ENCODE results near the gene COQ8B. TPM values are rescaled to one million over a fixed set of nuclear protein-coding genes. Genes with fewer than 3 reads are reported as not detected.

Gene COQ8B
- total RNA-seq, 4 donors from 2014 or later = 32.4 to 92.8 (median 41.9) TPM

- H3K4me1 ChIP-seq = no peaks in the 10 kb centered on the region
- DNase-seq = no peak
- no peak overlapping the region for H3K4me3 ChIP-seq
- H3K36me3 ChIP-seq = peaks cover 0 to 86% (median 0%) of the 10 kb centered on the region in 3 donors
- TF ChIP-seq POLR2A (IDR thresholded peaks at IDR 0.05) (no peak), CTCF (IDR thresholded peaks at IDR 0.05) (no peak)
- no peaks in the 10 kb centered on the region for H3K27me3 ChIP-seq
- H3K9me3 ChIP-seq = no peaks in the 10 kb centered on the region
- H3K27ac ChIP-seq = no peak overlapping the region
Measured at GRCh38 chr19:40671404-40671803, 45.3 kb downstream of the COQ8B start.

- H3K4me1 ChIP-seq = peaks cover 0 to under 1% (median 0%) of the 10 kb centered on the region in 4 donors
- no peaks in the 10 kb centered on the region for H3K9me3 ChIP-seq
- DNase-seq = no peak
- H3K27me3 ChIP-seq = no peaks in the 10 kb centered on the region
- no peak for TF ChIP-seq CTCF (IDR thresholded peaks at IDR 0.05)
- TF ChIP-seq POLR2A (IDR thresholded peaks at IDR 0.05) = no peak
- H3K36me3 ChIP-seq = peaks cover 0 to 67% (median 0%) of the 10 kb centered on the region in 3 donors
- no peak overlapping the region for H3K27ac ChIP-seq
- H3K4me3 ChIP-seq = no peak overlapping the region
Measured at GRCh38 chr19:40668991-40669614, 47.6 kb downstream of the COQ8B start.

- peaks cover 0 to 52% (median 0%) of the 10 kb centered on the region in 3 donors for H3K36me3 ChIP-seq
- no peak overlapping the region for H3K27ac ChIP-seq
- H3K27me3 ChIP-seq = no peaks in the 10 kb centered on the region
- no peak for DNase-seq
- TF ChIP-seq POLR2A (IDR thresholded peaks at IDR 0.05) (no peak), CTCF (IDR thresholded peaks at IDR 0.05) (no peak)
- peaks cover 0 to 10% (median under 1%) of the 10 kb centered on the region in 4 donors for H3K4me1 ChIP-seq
- H3K4me3 ChIP-seq = no peak overlapping the region
- no peaks in the 10 kb centered on the region for H3K9me3 ChIP-seq
Measured at GRCh38 chr19:40667602-40668001, 49.1 kb downstream of the COQ8B start.

GRCh38 chr19:40666803-40667438 is 49.8 kb downstream of the COQ8B start:
- no peak for TF ChIP-seq POLR2A (IDR thresholded peaks at IDR 0.05)
- TF ChIP-seq CTCF (IDR thresholded peaks at IDR 0.05) = no peak
- Histone ChIP-seq H3K27me3 (no peaks in the 10 kb centered on the region), H3K27ac (no peak overlapping the region), H3K9me3 (no peaks in the 10 kb centered on the region), H3K4me3 (no peak overlapping the region), H3K36me3 (peaks cover 0 to 45% (median 0%) of the 10 kb centered on the region in 3 donors), H3K4me1 (peaks cover 0 to 15% (median 1%) of the 10 kb centered on the region in 4 donors)
- DNase-seq = no peak

- Histone ChIP-seq H3K27me3 (no peaks in the 10 kb centered on the region), H3K27ac (peak overlapping the region; percentile 78 to 92 (median 90)), H3K4me1 (peaks cover 0 to 15% (median 1%) of the 10 kb centered on the region in 4 donors), H3K9me3 (no peaks in the 10 kb centered on the region), H3K4me3 (peak overlapping the region; percentile 57 to 87 (median 64)), H3K36me3 (peaks cover 0 to 16% (median 0%) of the 10 kb centered on the region in 3 donors)
- TF ChIP-seq CTCF (IDR thresholded peaks at IDR 0.05) (no peak), POLR2A (IDR thresholded peaks at IDR 0.05) (no peak)
- DNase-seq = peak in 1 of 3 donors; percentile 40
Measured at GRCh38 chr19:40663695-40664692, 52.7 kb downstream of the COQ8B start.
